ENCODE results near the gene VPREB1.
A peak's percentile ranks its signal among the peaks of the same experiment; 100 is the strongest.

DNA sequence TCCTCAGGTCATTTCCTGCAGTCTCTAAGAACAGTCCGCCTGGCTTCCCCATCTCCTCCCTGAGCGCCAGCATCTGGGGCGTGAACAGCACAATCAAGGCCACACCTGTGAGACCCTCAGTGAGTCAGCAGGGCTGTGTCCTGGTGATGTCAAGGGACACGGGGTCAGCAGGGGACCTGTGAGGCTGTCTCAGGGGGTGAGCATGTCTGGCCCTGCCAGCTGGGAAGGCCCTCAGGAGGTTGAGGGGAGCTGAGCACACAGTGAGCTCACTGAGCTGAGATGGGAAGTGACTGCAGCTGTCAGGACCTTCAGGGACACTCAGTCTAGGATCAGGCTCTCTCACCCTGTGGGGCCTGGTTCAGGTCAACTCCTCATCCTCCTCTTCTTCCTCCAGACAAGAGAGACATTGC is 46.6 kb upstream of the VPREB1 start:
- TF ChIP-seq, protein P1, sequence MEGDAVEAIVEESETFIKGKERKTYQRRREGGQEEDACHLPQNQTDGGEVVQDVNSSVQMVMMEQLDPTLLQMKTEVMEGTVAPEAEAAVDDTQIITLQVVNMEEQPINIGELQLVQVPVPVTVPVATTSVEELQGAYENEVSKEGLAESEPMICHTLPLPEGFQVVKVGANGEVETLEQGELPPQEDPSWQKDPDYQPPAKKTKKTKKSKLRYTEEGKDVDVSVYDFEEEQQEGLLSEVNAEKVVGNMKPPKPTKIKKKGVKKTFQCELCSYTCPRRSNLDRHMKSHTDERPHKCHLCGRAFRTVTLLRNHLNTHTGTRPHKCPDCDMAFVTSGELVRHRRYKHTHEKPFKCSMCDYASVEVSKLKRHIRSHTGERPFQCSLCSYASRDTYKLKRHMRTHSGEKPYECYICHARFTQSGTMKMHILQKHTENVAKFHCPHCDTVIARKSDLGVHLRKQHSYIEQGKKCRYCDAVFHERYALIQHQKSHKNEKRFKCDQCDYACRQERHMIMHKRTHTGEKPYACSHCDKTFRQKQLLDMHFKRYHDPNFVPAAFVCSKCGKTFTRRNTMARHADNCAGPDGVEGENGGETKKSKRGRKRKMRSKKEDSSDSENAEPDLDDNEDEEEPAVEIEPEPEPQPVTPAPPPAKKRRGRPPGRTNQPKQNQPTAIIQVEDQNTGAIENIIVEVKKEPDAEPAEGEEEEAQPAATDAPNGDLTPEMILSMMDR (IDR thresholded peaks at IDR 0.05 in 8 of 11, conservative IDR thresholded peaks at IDR 0.05 in 3 of 11): no peak
- TF ChIP-seq POLR2A (IDR thresholded peaks at IDR 0.05) (no peak), POLR2AphosphoS5 (IDR thresholded peaks at IDR 0.05) (peak in 1 of 3 donors; percentile 14)

Data from spleen (tissue), 7 donors.